Suprapubic skin (tissue), 4 donors: ENCODE measurements around the gene DISC1.

ENCODE experiments used
- POLR2A ChIP-seq, 2 donors: fragments of 450-650 bp; IDR thresholded peaks; one replicate each; pipeline ENCODE4 v1.6.1; 2017; ENCODE audit warnings: antibody characterized with exemption in 2 of 2, mild to moderate bottlenecking in 2 of 2, moderate library complexity in 2 of 2
- POLR2AphosphoS5 ChIP-seq, 3 donors: sonication (generic); formaldehyde crosslinking; IDR thresholded peaks; one replicate each; pipeline ENCODE4 v1.6.1; 2017; ENCODE audit warnings: antibody characterized with exemption in 3 of 3
- TF ChIP-seq, protein P1 (sequence below), 2 donors: fragments of 200-600 bp in 1 of 2; fragments of 450-650 bp in 1 of 2; sonication (generic) in 1 of 2; IDR thresholded peaks; one replicate each; pipeline ENCODE4 v1.5.1; 2016 to 2019; ENCODE audit warnings: antibody characterized with exemption in 2 of 2, mild to moderate bottlenecking in 1 of 2, moderate library complexity in 1 of 2

DNA sequence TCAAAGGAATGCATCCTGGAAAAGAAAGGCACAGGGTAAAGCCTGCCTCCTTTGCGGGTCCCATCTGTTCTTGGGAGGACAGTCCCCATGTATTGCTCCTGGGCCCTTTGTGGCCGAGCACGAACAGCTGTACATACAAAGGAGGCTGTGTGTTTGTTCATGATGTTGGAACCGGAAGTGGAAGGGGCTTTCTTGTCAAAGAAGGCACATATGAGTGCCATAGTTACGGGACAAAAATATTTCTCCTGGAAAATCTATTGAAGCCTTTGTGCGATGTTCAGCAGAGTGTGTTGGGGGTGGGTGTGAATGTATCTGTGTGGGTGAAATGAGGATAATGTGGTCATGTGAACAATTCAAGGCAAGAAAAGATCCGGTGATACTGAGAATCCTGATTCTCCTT lies 297.6 kb downstream of the DISC1 start:
- TF ChIP-seq, protein P1, sequence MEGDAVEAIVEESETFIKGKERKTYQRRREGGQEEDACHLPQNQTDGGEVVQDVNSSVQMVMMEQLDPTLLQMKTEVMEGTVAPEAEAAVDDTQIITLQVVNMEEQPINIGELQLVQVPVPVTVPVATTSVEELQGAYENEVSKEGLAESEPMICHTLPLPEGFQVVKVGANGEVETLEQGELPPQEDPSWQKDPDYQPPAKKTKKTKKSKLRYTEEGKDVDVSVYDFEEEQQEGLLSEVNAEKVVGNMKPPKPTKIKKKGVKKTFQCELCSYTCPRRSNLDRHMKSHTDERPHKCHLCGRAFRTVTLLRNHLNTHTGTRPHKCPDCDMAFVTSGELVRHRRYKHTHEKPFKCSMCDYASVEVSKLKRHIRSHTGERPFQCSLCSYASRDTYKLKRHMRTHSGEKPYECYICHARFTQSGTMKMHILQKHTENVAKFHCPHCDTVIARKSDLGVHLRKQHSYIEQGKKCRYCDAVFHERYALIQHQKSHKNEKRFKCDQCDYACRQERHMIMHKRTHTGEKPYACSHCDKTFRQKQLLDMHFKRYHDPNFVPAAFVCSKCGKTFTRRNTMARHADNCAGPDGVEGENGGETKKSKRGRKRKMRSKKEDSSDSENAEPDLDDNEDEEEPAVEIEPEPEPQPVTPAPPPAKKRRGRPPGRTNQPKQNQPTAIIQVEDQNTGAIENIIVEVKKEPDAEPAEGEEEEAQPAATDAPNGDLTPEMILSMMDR (IDR thresholded peaks at IDR 0.05): no peak
- no peak for TF ChIP-seq POLR2A (IDR thresholded peaks at IDR 0.05)
- no peak for TF ChIP-seq POLR2AphosphoS5 (IDR thresholded peaks at IDR 0.05)
